ENCODE results near the gene AMH. TPM values are rescaled to one million over a fixed set of nuclear protein-coding genes. Genes with fewer than 3 reads are reported as not detected.
A peak's percentile ranks its signal among the peaks of the same experiment; 100 is the strongest.

The AMH gene
- total and polyA plus RNA-seq, 4 donors = 0.08 to 0.59 (median 0.47) TPM; not detected in 1

DNA sequence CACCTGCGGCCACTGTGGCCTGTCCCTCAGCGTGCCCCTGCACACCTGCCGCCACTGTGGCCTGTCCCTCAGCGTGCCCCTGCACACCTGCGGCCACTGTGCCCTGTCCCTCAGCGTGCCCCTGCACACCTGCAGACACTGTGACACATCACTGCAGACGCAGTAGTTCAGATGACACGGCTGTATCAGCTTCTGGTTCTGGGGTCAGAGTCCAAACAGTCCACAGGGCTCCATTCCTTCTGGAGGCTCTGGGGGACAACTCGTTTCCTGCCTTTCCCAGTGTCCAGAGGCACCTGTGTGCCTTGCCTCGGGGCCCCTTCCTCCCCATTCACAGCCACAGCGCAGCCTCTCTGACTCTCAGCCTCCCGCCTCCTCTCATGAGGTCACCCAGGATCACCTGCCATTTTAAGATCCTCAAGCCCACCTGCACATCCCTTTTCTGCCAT is 7.0 kb upstream of the AMH start:
- Histone ChIP-seq H3K9ac (ENCODE audit: low read depth in 1 of 2, low read length in 2 of 2) (no peak overlapping the region), H3K36me3 (ENCODE audit: control insufficient read depth in 4 of 4, insufficient read depth in 3 of 4, low read depth in 1 of 4, low read length in 3 of 4) (peaks cover 10 to 33% (median 25%) of the 10 kb centered on the region in 4 donors), H3K9me3 (ENCODE audit: control insufficient read depth in 4 of 4, low read length in 3 of 4) (no peaks in the 10 kb centered on the region), H3K4me1 (ENCODE audit: control insufficient read depth in 4 of 4, insufficient read depth in 4 of 4, low read length in 3 of 4) (peaks cover 20 to 53% (median 46%) of the 10 kb centered on the region in 4 donors), H3K27ac (ENCODE audit: low read depth in 1 of 2, low read length in 2 of 2) (no peak overlapping the region), H3K27me3 (ENCODE audit: control insufficient read depth in 4 of 4, insufficient read depth in 4 of 4, low read length in 3 of 4) (no peaks in the 10 kb centered on the region), H3K4me3 (ENCODE audit: low read depth in 1 of 3, low read length in 3 of 3) (no peak overlapping the region)
- 57% methylated on average over 12 of the region's 12 CpGs for WGBS
- DNase-seq (ENCODE audit: low spot score) = no peak
- TF ChIP-seq YY1 (IDR thresholded peaks at IDR 0.05) = no peak
- no peak for TF ChIP-seq JUND (IDR thresholded peaks at IDR 0.05)
- TF ChIP-seq FOXA2 (IDR thresholded peaks at IDR 0.05) = no peak
- peak in 1 of 2 donors; percentile 27 for TF ChIP-seq RAD21 (IDR thresholded peaks at IDR 0.05)
- TF ChIP-seq FOXA1 (IDR thresholded peaks at IDR 0.05) = no peak
- TF ChIP-seq, protein P1, sequence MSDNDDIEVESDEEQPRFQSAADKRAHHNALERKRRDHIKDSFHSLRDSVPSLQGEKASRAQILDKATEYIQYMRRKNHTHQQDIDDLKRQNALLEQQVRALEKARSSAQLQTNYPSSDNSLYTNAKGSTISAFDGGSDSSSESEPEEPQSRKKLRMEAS (IDR thresholded peaks at IDR 0.05) = no peak
- TF ChIP-seq RXRA (IDR thresholded peaks at IDR 0.05) = peak in 1 of 2 donors; percentile 19
- TF ChIP-seq, protein P2, sequence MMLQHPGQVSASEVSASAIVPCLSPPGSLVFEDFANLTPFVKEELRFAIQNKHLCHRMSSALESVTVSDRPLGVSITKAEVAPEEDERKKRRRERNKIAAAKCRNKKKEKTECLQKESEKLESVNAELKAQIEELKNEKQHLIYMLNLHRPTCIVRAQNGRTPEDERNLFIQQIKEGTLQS (IDR thresholded peaks at IDR 0.05) = no peak
- TF ChIP-seq, protein P3, sequence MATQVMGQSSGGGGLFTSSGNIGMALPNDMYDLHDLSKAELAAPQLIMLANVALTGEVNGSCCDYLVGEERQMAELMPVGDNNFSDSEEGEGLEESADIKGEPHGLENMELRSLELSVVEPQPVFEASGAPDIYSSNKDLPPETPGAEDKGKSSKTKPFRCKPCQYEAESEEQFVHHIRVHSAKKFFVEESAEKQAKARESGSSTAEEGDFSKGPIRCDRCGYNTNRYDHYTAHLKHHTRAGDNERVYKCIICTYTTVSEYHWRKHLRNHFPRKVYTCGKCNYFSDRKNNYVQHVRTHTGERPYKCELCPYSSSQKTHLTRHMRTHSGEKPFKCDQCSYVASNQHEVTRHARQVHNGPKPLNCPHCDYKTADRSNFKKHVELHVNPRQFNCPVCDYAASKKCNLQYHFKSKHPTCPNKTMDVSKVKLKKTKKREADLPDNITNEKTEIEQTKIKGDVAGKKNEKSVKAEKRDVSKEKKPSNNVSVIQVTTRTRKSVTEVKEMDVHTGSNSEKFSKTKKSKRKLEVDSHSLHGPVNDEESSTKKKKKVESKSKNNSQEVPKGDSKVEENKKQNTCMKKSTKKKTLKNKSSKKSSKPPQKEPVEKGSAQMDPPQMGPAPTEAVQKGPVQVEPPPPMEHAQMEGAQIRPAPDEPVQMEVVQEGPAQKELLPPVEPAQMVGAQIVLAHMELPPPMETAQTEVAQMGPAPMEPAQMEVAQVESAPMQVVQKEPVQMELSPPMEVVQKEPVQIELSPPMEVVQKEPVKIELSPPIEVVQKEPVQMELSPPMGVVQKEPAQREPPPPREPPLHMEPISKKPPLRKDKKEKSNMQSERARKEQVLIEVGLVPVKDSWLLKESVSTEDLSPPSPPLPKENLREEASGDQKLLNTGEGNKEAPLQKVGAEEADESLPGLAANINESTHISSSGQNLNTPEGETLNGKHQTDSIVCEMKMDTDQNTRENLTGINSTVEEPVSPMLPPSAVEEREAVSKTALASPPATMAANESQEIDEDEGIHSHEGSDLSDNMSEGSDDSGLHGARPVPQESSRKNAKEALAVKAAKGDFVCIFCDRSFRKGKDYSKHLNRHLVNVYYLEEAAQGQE (IDR thresholded peaks at IDR 0.05) = no peak
- TF ChIP-seq NR2F2 (IDR thresholded peaks at IDR 0.05) = no peak
- TF ChIP-seq TAF1 (conservative IDR thresholded peaks at IDR 0.05) = no peak
- no peak for TF ChIP-seq EGR1 (IDR thresholded peaks at IDR 0.05; ENCODE audit: low read depth in 2 of 2)
- TF ChIP-seq HNF4A (conservative IDR thresholded peaks at IDR 0.05) = peak; percentile 85 to 88
- peak; percentile 63 for TF ChIP-seq HNF4G (IDR thresholded peaks at IDR 0.05)
- TF ChIP-seq, protein P4, sequence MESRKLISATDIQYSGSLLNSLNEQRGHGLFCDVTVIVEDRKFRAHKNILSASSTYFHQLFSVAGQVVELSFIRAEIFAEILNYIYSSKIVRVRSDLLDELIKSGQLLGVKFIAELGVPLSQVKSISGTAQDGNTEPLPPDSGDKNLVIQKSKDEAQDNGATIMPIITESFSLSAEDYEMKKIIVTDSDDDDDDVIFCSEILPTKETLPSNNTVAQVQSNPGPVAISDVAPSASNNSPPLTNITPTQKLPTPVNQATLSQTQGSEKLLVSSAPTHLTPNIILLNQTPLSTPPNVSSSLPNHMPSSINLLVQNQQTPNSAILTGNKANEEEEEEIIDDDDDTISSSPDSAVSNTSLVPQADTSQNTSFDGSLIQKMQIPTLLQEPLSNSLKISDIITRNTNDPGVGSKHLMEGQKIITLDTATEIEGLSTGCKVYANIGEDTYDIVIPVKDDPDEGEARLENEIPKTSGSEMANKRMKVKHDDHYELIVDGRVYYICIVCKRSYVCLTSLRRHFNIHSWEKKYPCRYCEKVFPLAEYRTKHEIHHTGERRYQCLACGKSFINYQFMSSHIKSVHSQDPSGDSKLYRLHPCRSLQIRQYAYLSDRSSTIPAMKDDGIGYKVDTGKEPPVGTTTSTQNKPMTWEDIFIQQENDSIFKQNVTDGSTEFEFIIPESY (IDR thresholded peaks at IDR 0.05) = no peak
- no peak for TF ChIP-seq GABPA (IDR thresholded peaks at IDR 0.05 in 1 of 2, conservative IDR thresholded peaks at IDR 0.05 in 1 of 2)
- TF ChIP-seq, protein P5, sequence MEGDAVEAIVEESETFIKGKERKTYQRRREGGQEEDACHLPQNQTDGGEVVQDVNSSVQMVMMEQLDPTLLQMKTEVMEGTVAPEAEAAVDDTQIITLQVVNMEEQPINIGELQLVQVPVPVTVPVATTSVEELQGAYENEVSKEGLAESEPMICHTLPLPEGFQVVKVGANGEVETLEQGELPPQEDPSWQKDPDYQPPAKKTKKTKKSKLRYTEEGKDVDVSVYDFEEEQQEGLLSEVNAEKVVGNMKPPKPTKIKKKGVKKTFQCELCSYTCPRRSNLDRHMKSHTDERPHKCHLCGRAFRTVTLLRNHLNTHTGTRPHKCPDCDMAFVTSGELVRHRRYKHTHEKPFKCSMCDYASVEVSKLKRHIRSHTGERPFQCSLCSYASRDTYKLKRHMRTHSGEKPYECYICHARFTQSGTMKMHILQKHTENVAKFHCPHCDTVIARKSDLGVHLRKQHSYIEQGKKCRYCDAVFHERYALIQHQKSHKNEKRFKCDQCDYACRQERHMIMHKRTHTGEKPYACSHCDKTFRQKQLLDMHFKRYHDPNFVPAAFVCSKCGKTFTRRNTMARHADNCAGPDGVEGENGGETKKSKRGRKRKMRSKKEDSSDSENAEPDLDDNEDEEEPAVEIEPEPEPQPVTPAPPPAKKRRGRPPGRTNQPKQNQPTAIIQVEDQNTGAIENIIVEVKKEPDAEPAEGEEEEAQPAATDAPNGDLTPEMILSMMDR (IDR thresholded peaks at IDR 0.05; ENCODE audit: low read depth, low read length, missing input control) = no peak
- TF ChIP-seq SP1 (IDR thresholded peaks at IDR 0.05) = peak; percentile 79
